ENCODE results near the gene RAMP3. TPM values are rescaled to one million over a fixed set of nuclear protein-coding genes. Genes with fewer than 3 reads are reported as not detected.

The RAMP3 gene
- total RNA-seq, 1 donor from 2014 or later, result not detected

- Mint-ChIP-seq H3K9me3 (no peaks in the 10 kb centered on the region), H3K27ac (no peak overlapping the region), H3K27me3 (peaks cover 20% of the 10 kb centered on the region), H3K36me3 (ENCODE audit: low read depth) (no peaks in the 10 kb centered on the region), H3K4me1 (no peaks in the 10 kb centered on the region), H3K4me3 (no peak overlapping the region)
- no peak for DNase-seq
- intact Hi-C loops (cut with micrococcal nuclease), result no loop called here
Observed at GRCh38 chr7:45171946-45172345, 14.4 kb downstream of the RAMP3 start.

GRCh38 chr7:45173596-45174327 lies 16.2 kb downstream of the RAMP3 start:
- Mint-ChIP-seq H3K27ac (no peak overlapping the region), H3K9me3 (no peaks in the 10 kb centered on the region), H3K4me1 (no peaks in the 10 kb centered on the region), H3K36me3 (ENCODE audit: low read depth) (no peaks in the 10 kb centered on the region), H3K4me3 (no peak overlapping the region), H3K27me3 (peaks cover 16% of the 10 kb centered on the region)
- DNase-seq, result no peak
- intact Hi-C loops (cut with micrococcal nuclease), result no loop called here

- H3K27me3 Mint-ChIP-seq, result peaks cover 13% of the 10 kb centered on the region
- no peaks in the 10 kb centered on the region for H3K36me3 Mint-ChIP-seq (ENCODE audit: low read depth)
- intact Hi-C loops (cut with micrococcal nuclease), result no loop called here
- DNase-seq, result no peak
- H3K4me1 Mint-ChIP-seq, result no peaks in the 10 kb centered on the region
- H3K9me3 Mint-ChIP-seq, result no peaks in the 10 kb centered on the region
- no peak overlapping the region for H3K4me3 Mint-ChIP-seq
- H3K27ac Mint-ChIP-seq, result no peak overlapping the region
Observed at GRCh38 chr7:45174328-45174610, 16.7 kb downstream of the RAMP3 start.

- Mint-ChIP-seq H3K9me3 (no peaks in the 10 kb centered on the region), H3K36me3 (ENCODE audit: low read depth) (no peaks in the 10 kb centered on the region), H3K4me3 (no peak overlapping the region), H3K27me3 (peaks cover 10% of the 10 kb centered on the region), H3K4me1 (no peaks in the 10 kb centered on the region), H3K27ac (no peak overlapping the region)
- intact Hi-C loops (cut with micrococcal nuclease), result no loop called here
- DNase-seq, result no peak
Observed at GRCh38 chr7:45174966-45175765, 17.6 kb downstream of the RAMP3 start.

- no peak overlapping the region for H3K4me3 Mint-ChIP-seq
- H3K9me3 Mint-ChIP-seq, result no peaks in the 10 kb centered on the region
- no peaks in the 10 kb centered on the region for H3K4me1 Mint-ChIP-seq
- no peak for DNase-seq
- no peak overlapping the region for H3K27ac Mint-ChIP-seq
- no peaks in the 10 kb centered on the region for H3K36me3 Mint-ChIP-seq (ENCODE audit: low read depth)
- peaks cover 8% of the 10 kb centered on the region for H3K27me3 Mint-ChIP-seq
- intact Hi-C loops (cut with micrococcal nuclease), result no loop called here
Observed at GRCh38 chr7:45176091-45176490, 18.5 kb downstream of the RAMP3 start.

- no peak for DNase-seq
- Mint-ChIP-seq H3K4me1 (no peaks in the 10 kb centered on the region), H3K27ac (no peak overlapping the region), H3K9me3 (no peaks in the 10 kb centered on the region), H3K27me3 (peaks cover 8% of the 10 kb centered on the region), H3K36me3 (ENCODE audit: low read depth) (no peaks in the 10 kb centered on the region), H3K4me3 (no peak overlapping the region)
- intact Hi-C loops (cut with micrococcal nuclease), result no loop called here
Observed at GRCh38 chr7:45176886-45177731, 19.5 kb downstream of the RAMP3 start.

GRCh38 chr7:45177801-45178200 lies 20.2 kb downstream of the RAMP3 start:
- no peak for DNase-seq
- H3K4me1 Mint-ChIP-seq, result no peaks in the 10 kb centered on the region

GRCh38 chr7:45178241-45179225 lies 20.9 kb downstream of the RAMP3 start:
- no peak overlapping the region for H3K4me3 Mint-ChIP-seq
- DNase-seq, result no peak
- no peak overlapping the region for H3K27ac Mint-ChIP-seq
- H3K36me3 Mint-ChIP-seq (ENCODE audit: low read depth), result no peaks in the 10 kb centered on the region
- peaks cover 8% of the 10 kb centered on the region for H3K27me3 Mint-ChIP-seq
- no peaks in the 10 kb centered on the region for H3K9me3 Mint-ChIP-seq
- intact Hi-C loops (cut with micrococcal nuclease), result no loop called here
- H3K4me1 Mint-ChIP-seq, result no peaks in the 10 kb centered on the region

More at GRCh38 chr7:45177801-45178200, 20.2 kb downstream of the RAMP3 start:
- H3K27ac Mint-ChIP-seq, result no peak overlapping the region
- H3K27me3 Mint-ChIP-seq, result peaks cover 8% of the 10 kb centered on the region
- no peak overlapping the region for H3K4me3 Mint-ChIP-seq
- intact Hi-C loops (cut with micrococcal nuclease), result no loop called here
- no peaks in the 10 kb centered on the region for H3K36me3 Mint-ChIP-seq (ENCODE audit: low read depth)
- no peaks in the 10 kb centered on the region for H3K9me3 Mint-ChIP-seq

GRCh38 chr7:45179666-45180065 lies 22.1 kb downstream of the RAMP3 start:
- intact Hi-C loops (cut with micrococcal nuclease), result no loop called here
- DNase-seq, result no peak
- no peak overlapping the region for H3K27ac Mint-ChIP-seq

GRCh38 chr7:45180084-45180986 lies 22.7 kb downstream of the RAMP3 start:
- intact Hi-C loops (cut with micrococcal nuclease), result no loop called here

More at GRCh38 chr7:45179666-45180065, 22.1 kb downstream of the RAMP3 start:
- Mint-ChIP-seq H3K27me3 (peaks cover 8% of the 10 kb centered on the region), H3K4me3 (no peak overlapping the region), H3K4me1 (no peaks in the 10 kb centered on the region), H3K9me3 (no peaks in the 10 kb centered on the region), H3K36me3 (ENCODE audit: low read depth) (no peaks in the 10 kb centered on the region)

GRCh38 chr7:45181286-45181960 lies 23.8 kb downstream of the RAMP3 start:
- Mint-ChIP-seq H3K4me1 (no peaks in the 10 kb centered on the region), H3K9me3 (no peaks in the 10 kb centered on the region), H3K27ac (no peak overlapping the region), H3K27me3 (peaks cover 5% of the 10 kb centered on the region), H3K36me3 (ENCODE audit: low read depth) (no peaks in the 10 kb centered on the region), H3K4me3 (no peak overlapping the region)
- intact Hi-C loops (cut with micrococcal nuclease), result no loop called here
- DNase-seq, result no peak

More at GRCh38 chr7:45180084-45180986, 22.7 kb downstream of the RAMP3 start:
- DNase-seq, result no peak
- H3K9me3 Mint-ChIP-seq, result no peaks in the 10 kb centered on the region
- H3K27me3 Mint-ChIP-seq, result peaks cover 8% of the 10 kb centered on the region
- no peaks in the 10 kb centered on the region for H3K4me1 Mint-ChIP-seq
- no peak overlapping the region for H3K27ac Mint-ChIP-seq
- H3K36me3 Mint-ChIP-seq (ENCODE audit: low read depth), result no peaks in the 10 kb centered on the region
- no peak overlapping the region for H3K4me3 Mint-ChIP-seq
